GM21786 (cell line): ENCODE data around the gene WNT7B.

ENCODE experiments used
- ATAC-seq: cut with Tn5 transposase; IDR thresholded peaks from one replicate; pipeline ENCODE4 v1.9.1; 2021; ENCODE audit not compliant: unreplicated experiment

Gene WNT7B

GRCh38 chr22:45933506-45934167 lies 43.3 kb downstream of the WNT7B start:
- ATAC-seq, result no peak

GRCh38 chr22:45932071-45932470 lies 44.9 kb downstream of the WNT7B start:
- ATAC-seq, result no peak

- ATAC-seq, result no peak
Observed at GRCh38 chr22:45931042-45931441, 45.9 kb downstream of the WNT7B start.

GRCh38 chr22:45930324-45930723 lies 46.6 kb downstream of the WNT7B start:
- no peak for ATAC-seq

GRCh38 chr22:45929649-45930048 lies 47.3 kb downstream of the WNT7B start:
- no peak for ATAC-seq

- no peak for ATAC-seq
Observed at GRCh38 chr22:45928726-45929368, 48.1 kb downstream of the WNT7B start.

- no peak for ATAC-seq
Observed at GRCh38 chr22:45927059-45927458, 49.9 kb downstream of the WNT7B start.

GRCh38 chr22:45926433-45926832 lies 50.5 kb downstream of the WNT7B start:
- no peak for ATAC-seq

GRCh38 chr22:45925811-45926351 lies 51.1 kb downstream of the WNT7B start:
- ATAC-seq, result no peak

- no peak for ATAC-seq
Observed at GRCh38 chr22:45923835-45924234, 53.1 kb downstream of the WNT7B start.

GRCh38 chr22:45923212-45923611 lies 53.8 kb downstream of the WNT7B start:
- no peak for ATAC-seq

GRCh38 chr22:45922661-45923060 lies 54.3 kb downstream of the WNT7B start:
- ATAC-seq, result no peak

GRCh38 chr22:45922256-45922655 lies 54.7 kb downstream of the WNT7B start:
- no peak for ATAC-seq

GRCh38 chr22:45919504-45920286 lies 57.3 kb downstream of the WNT7B start:
- ATAC-seq, result no peak

- ATAC-seq, result no peak
Observed at GRCh38 chr22:45918459-45919370, 58.2 kb downstream of the WNT7B start.

GRCh38 chr22:45917700-45918458 lies 59.1 kb downstream of the WNT7B start:
- no peak for ATAC-seq

GRCh38 chr22:45917146-45917545 lies 59.8 kb downstream of the WNT7B start:
- ATAC-seq, result no peak

GRCh38 chr22:45916515-45916914 lies 60.4 kb downstream of the WNT7B start:
- no peak for ATAC-seq

GRCh38 chr22:45915841-45916240 lies 61.1 kb downstream of the WNT7B start:
- no peak for ATAC-seq

GRCh38 chr22:45915151-45915550 lies 61.8 kb downstream of the WNT7B start:
- no peak for ATAC-seq
